Adrenal gland (tissue), 12 donors: ENCODE data around the gene ATP8B1. TPM values are rescaled to one million over a fixed set of nuclear protein-coding genes. Genes with fewer than 3 reads are reported as not detected.

ENCODE experiments used
- DNase-seq, 7 donors: peaks; one replicate each; pipeline ENCODE4 v3.0.0-alpha.2; 2019 to 2020
- H3K27ac ChIP-seq, 5 donors: fragments of 200-600 bp; sonication (generic) in 4 of 5; 1 replicate in 3 of 5; 2 replicates in 2 of 5; pipeline versions ENCODE4 v1.5.1 to v1.8.0; 2016 to 2020; ENCODE audit warnings: mild to moderate bottlenecking in 1 of 5
- H3K27me3 ChIP-seq: fragments of 200-600 bp; 2 replicates; pipeline ENCODE4 v1.8.0; 2021
- H3K36me3 ChIP-seq, 2 donors: fragments of 200-600 bp; replicated peaks in 1 of 2; 1 replicate in 1 of 2; 2 replicates in 1 of 2; pipeline versions ENCODE4 v1.5.1 to v1.8.0; 2018 to 2022
- H3K4me1 ChIP-seq, 2 donors: fragments of 200-600 bp; replicated peaks in 1 of 2; 1 replicate in 1 of 2; 2 replicates in 1 of 2; pipeline versions ENCODE4 v1.5.1 to v1.8.0; 2018 to 2021
- H3K4me3 ChIP-seq, 4 donors: fragments of 200-600 bp; sonication (generic) in 3 of 4; one replicate each; pipeline ENCODE4 v1.5.1; 2016 to 2018
- H3K9me3 ChIP-seq, 3 donors: fragments of 200-600 bp; sonication (generic) in 1 of 3; replicated peaks in 1 of 3; 1 replicate in 2 of 3; 2 replicates in 1 of 3; pipeline versions ENCODE4 v1.5.1 to v1.8.0; 2016 to 2021
- CTCF ChIP-seq, 6 experiments: fragments of 450-650 bp in 4 of 6; fragments of 200-600 bp in 2 of 6; sonication (generic) in 1 of 6; IDR thresholded peaks; 1 replicate in 5 of 6; 2 replicates in 1 of 6; pipeline versions ENCODE4 v1.5.1 to v1.8.0; 2016 to 2021; ENCODE audit warnings: antibody characterized with exemption in 6 of 6, mild to moderate bottlenecking in 2 of 6, moderate library complexity in 1 of 6
- POLR2A ChIP-seq, 2 donors: fragments of 450-650 bp; IDR thresholded peaks; one replicate each; pipeline ENCODE4 v1.6.1; 2017; ENCODE audit warnings: antibody characterized with exemption in 2 of 2, mild to moderate bottlenecking in 2 of 2, moderate library complexity in 1 of 2
- WGBS, 4 donors: extraction: QIAGEN DNeasy Blood & Tissue Kit in 2 of 4; methylation state at CpG; one replicate each; pipeline versions ENCODE4 v1.1.5 to v1.1.7; 2013 to 2017; 5-methylcytosine and 5-hydroxymethylcytosine counted together
- intact Hi-C, 2 donors: fragments of 100-400 bp; cut with DNase I; formaldehyde crosslinking; loops; one replicate each; pipeline versions ENCODE4 v1.14.1 to v1.15.0; 2022 to 2023
- polyA plus RNA-seq, 3 donors: library from polyadenylated mRNA; stranded (reverse); fragments of 200-250 nt in 2 of 3; fragments of 350-450 nt in 1 of 3; fragmentation: Illumina TruSeq in 1 of 3; extraction: RNeasy Lipid Tissue Mini Kit (QIAGEN cat#74804) in 1 of 3; gene quantifications; one replicate each; pipeline ENCODE4 v1.2.3, GENCODE V29; 2013 to 2014
- total RNA-seq, 9 donors: library from RNA; depleted of rRNA in 4 of 9; stranded (reverse); fragments of >200 nt in 4 of 9; fragments of 120-200 nt in 1 of 9; fragmentation: NEBNext Ultra II Directional in 1 of 9; extraction: Animal tissue kit (Norgen Biotek cat#: 25700) in 1 of 9; gene quantifications; one replicate each; pipeline versions ENCODE4 v1.1.0 to v1.2.4, GENCODE V29; 2013 to 2023
- donor health status: healthy with polysubstance abuse.
- donor health status: Bipolar disorder and iron deficiency.
- donor health status: DM: yes; HTN: yes; CAD: no.
- donor health status: DM: no; HTN: no; CAD: no.
- donor health status: DM: no; HTN: no; CAD: no.
- donor health status: DM: yes; HTN: yes; CAD: no.

Gene ATP8B1
- total and polyA plus RNA-seq, 12 donors, result 4.3 to 42.5 (median 14.4) TPM

- WGBS, 4 donors, result 65 to 72% (median 68%) methylated on average over 4 of the region's 4 CpGs
- no peaks in the 10 kb centered on the region for H3K27me3 ChIP-seq
- intact Hi-C loops, result no loop called here
- H3K36me3 ChIP-seq, result no peaks in the 10 kb centered on the region
- H3K4me1 ChIP-seq, result peaks cover 13 to 20% of the 10 kb centered on the region in 2 donors
- no peak overlapping the region for H3K27ac ChIP-seq
- H3K4me3 ChIP-seq, result no peak overlapping the region
- DNase-seq, result peak in 1 of 7 donors; percentile 19
- no peaks in the 10 kb centered on the region for H3K9me3 ChIP-seq
- TF ChIP-seq CTCF (IDR thresholded peaks at IDR 0.05), result no peak
- TF ChIP-seq POLR2A (IDR thresholded peaks at IDR 0.05), result no peak
Measured at GRCh38 chr18:57668021-57668420, 135.1 kb downstream of the ATP8B1 start.

- WGBS, 4 donors, result 61 to 71% (median 69%) methylated on average over 6 of the region's 6 CpGs
- intact Hi-C loops, result no loop called here
- DNase-seq, result peak in 3 of 7 donors; percentile 30 to 59 (median 32)
Measured at GRCh38 chr18:57666818-57667497, 136.2 kb downstream of the ATP8B1 start.

GRCh38 chr18:57664568-57665165, 138.4 kb downstream of the ATP8B1 start:
- no peaks in the 10 kb centered on the region for H3K27me3 ChIP-seq
- H3K9me3 ChIP-seq, result no peaks in the 10 kb centered on the region
- 42 to 77% (median 55%) methylated on average over 2 of the region's 2 CpGs for WGBS, 4 donors
- peaks cover 17 to 20% of the 10 kb centered on the region in 2 donors for H3K4me1 ChIP-seq
- intact Hi-C loops, result no loop called here
- no peak for TF ChIP-seq CTCF (IDR thresholded peaks at IDR 0.05)
- TF ChIP-seq POLR2A (IDR thresholded peaks at IDR 0.05), result no peak
- DNase-seq, result no peak
- no peak overlapping the region for H3K27ac ChIP-seq
- no peak overlapping the region for H3K4me3 ChIP-seq
- peaks cover 0 to 9% of the 10 kb centered on the region in 2 donors for H3K36me3 ChIP-seq

More at GRCh38 chr18:57666818-57667497, 136.2 kb downstream of the ATP8B1 start:
- peak overlapping the region in 3 of 5 donors; percentile 40 to 52 (median 45) for H3K27ac ChIP-seq
- H3K27me3 ChIP-seq, result no peaks in the 10 kb centered on the region
- TF ChIP-seq POLR2A (IDR thresholded peaks at IDR 0.05) (no peak), CTCF (IDR thresholded peaks at IDR 0.05) (no peak)
- H3K4me1 ChIP-seq, result peaks cover 13 to 20% of the 10 kb centered on the region in 2 donors
- no peak overlapping the region for H3K4me3 ChIP-seq
- no peaks in the 10 kb centered on the region for H3K36me3 ChIP-seq
- H3K9me3 ChIP-seq, result no peaks in the 10 kb centered on the region

- H3K27me3 ChIP-seq, result no peaks in the 10 kb centered on the region
- TF ChIP-seq CTCF (IDR thresholded peaks at IDR 0.05) (no peak), POLR2A (IDR thresholded peaks at IDR 0.05) (no peak)
- peaks cover 0 to 9% of the 10 kb centered on the region in 2 donors for H3K36me3 ChIP-seq
- WGBS, 4 donors, result 90 to 97% (median 93%) methylated on average over 11 of the region's 11 CpGs
- peaks cover 9 to 10% of the 10 kb centered on the region in 2 donors for H3K4me1 ChIP-seq
- peaks cover 0 to 1% (median 0%) of the 10 kb centered on the region in 3 donors for H3K9me3 ChIP-seq
- no peak overlapping the region for H3K4me3 ChIP-seq
- no peak for DNase-seq
- intact Hi-C loops, result no loop called here
- H3K27ac ChIP-seq, result no peak overlapping the region
Measured at GRCh38 chr18:57660961-57661360, 142.2 kb downstream of the ATP8B1 start.
